Left lung (tissue), 10 donors: ENCODE results near the gene LHFPL4. TPM values are rescaled to one million over a fixed set of nuclear protein-coding genes. Genes with fewer than 3 reads are reported as not detected.
"Not testable (repeated sequence)": the region's sequence is repeated elsewhere in the genome, so short reads cannot be mapped to it uniquely, and the experiment has no call there.

Source experiments
- ATAC-seq: fragments of 200-7000 bp; cut with Tn5 transposase; one replicate; pipeline ENCODE4 v1.9.1; 2020; ENCODE audit warnings: moderate library complexity
- DNase-seq, 4 donors: peaks; one replicate each; pipeline ENCODE4 v3.0.0-alpha.2; 2013 to 2020
- H3K27ac ChIP-seq, 2 donors: fragments of 200-600 bp; sonication (generic) in 1 of 2; one replicate each; pipeline versions ENCODE4 v1.5.0 to v1.8.0; 2020 to 2021
- H3K27me3 ChIP-seq, 2 donors: fragments of 200-600 bp; sonication (generic) in 1 of 2; one replicate each; pipeline versions ENCODE4 v1.5.0 to v1.8.0; 2020 to 2021
- H3K36me3 ChIP-seq, 2 donors: fragments of 200-600 bp; sonication (generic) in 1 of 2; one replicate each; pipeline versions ENCODE4 v1.5.0 to v1.8.0; 2020 to 2021
- H3K4me1 ChIP-seq, 2 donors: fragments of 200-600 bp; one replicate each; pipeline ENCODE4 v1.8.0; 2021
- H3K4me3 ChIP-seq, 2 donors: fragments of 200-600 bp; sonication (generic) in 1 of 2; one replicate each; pipeline versions ENCODE4 v1.5.0 to v1.8.0; 2020 to 2021; ENCODE audit warnings: mild to moderate bottlenecking in 1 of 2
- H3K9me3 ChIP-seq, 2 donors: fragments of 200-600 bp; sonication (generic) in 1 of 2; one replicate each; pipeline versions ENCODE4 v1.5.0 to v1.8.0; 2020 to 2021
- intact Hi-C, 2 donors: fragments of 100-400 bp; cut with DNase I; formaldehyde crosslinking; loops; one replicate each; pipeline versions ENCODE4 v1.11.2 to v1.14.2; 2022
- polyA plus RNA-seq, 6 donors: library from polyadenylated mRNA; unstranded; fragments of 120-200 nt; gene quantifications; one replicate each; pipeline ENCODE4 v1.2.1, GENCODE V29; 2013; ENCODE audit not compliant: insufficient read length in 6 of 6
- total RNA-seq, 2 donors: library from RNA; stranded (reverse); fragmentation: NEBNext Ultra II Directional; extraction: Animal tissue kit (Norgen Biotek cat#: 25700); gene quantifications; one replicate each; pipeline ENCODE4 v1.2.1, GENCODE V29; 2021
- TF ChIP-seq, protein P1 (sequence below), 2 donors: fragments of 200-600 bp; sonication (generic) in 1 of 2; IDR thresholded peaks; one replicate each; pipeline versions ENCODE4 v1.5.0 to v1.8.0; 2021; ENCODE audit warnings: antibody characterized with exemption in 2 of 2
- donor health status: DM: no; HTN: yes; CAD: no.
- donor health status: DM: no; HTN: no; CAD: no.

Gene LHFPL4
- total and polyA plus RNA-seq, 8 donors: 0.06 to 0.13 (median 0.09) TPM; not detected in 2

DNA sequence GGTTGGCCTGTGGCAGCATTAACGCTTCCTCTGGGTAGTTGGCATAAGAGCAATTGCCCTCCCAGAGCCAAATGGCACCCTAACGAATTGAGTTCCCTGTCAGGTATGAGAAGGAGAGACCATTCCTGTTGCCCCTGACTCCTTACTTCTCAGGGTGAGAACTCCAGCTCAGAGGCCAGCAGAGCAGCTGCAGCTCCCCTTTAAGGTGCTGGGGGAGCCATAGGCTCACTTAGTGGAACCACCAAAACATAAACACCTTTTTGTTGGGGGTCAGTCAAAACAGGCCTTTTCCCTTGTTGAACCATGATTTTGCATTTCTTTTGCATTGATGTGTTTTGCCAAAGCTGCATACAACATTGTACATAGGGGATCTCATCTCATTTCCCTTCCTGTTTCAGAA is 28.1 kb upstream of the LHFPL4 start:
- intact Hi-C loops: no loop called here
- TF ChIP-seq, protein P1, sequence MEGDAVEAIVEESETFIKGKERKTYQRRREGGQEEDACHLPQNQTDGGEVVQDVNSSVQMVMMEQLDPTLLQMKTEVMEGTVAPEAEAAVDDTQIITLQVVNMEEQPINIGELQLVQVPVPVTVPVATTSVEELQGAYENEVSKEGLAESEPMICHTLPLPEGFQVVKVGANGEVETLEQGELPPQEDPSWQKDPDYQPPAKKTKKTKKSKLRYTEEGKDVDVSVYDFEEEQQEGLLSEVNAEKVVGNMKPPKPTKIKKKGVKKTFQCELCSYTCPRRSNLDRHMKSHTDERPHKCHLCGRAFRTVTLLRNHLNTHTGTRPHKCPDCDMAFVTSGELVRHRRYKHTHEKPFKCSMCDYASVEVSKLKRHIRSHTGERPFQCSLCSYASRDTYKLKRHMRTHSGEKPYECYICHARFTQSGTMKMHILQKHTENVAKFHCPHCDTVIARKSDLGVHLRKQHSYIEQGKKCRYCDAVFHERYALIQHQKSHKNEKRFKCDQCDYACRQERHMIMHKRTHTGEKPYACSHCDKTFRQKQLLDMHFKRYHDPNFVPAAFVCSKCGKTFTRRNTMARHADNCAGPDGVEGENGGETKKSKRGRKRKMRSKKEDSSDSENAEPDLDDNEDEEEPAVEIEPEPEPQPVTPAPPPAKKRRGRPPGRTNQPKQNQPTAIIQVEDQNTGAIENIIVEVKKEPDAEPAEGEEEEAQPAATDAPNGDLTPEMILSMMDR (IDR thresholded peaks at IDR 0.05): no peak
- no peak overlapping the region for H3K27ac ChIP-seq

DNA sequence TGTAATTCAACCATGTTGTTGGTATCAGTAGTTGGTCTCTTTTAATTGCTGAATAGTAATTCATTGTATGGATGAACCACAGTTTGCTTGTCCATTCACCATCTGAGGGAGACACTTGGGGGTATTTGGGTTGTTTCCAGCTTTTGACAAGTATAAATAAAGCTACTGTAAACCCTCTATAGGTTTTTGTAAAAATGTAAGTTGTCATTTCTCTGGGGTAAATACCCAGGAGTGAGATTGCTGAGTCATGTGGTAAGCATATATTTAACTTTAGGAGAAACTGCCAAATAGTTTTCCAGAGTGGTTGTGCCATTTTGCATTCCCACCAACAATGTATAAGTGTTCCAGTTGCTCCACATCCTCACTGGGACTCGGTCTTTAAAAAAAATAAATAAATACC is 15.4 kb upstream of the LHFPL4 start:
- intact Hi-C loops: no loop called here
- H3K9me3 ChIP-seq: peaks cover 0 to 15% of the 10 kb centered on the region in 2 donors
- no peak overlapping the region for H3K27ac ChIP-seq
- H3K36me3 ChIP-seq: no peaks in the 10 kb centered on the region
- H3K4me3 ChIP-seq: no peak overlapping the region
- peaks cover 0 to 10% of the 10 kb centered on the region in 2 donors for H3K27me3 ChIP-seq
- H3K4me1 ChIP-seq: no peaks in the 10 kb centered on the region
- no peak for DNase-seq
- TF ChIP-seq, protein P1 (IDR thresholded peaks at IDR 0.05): no peak
- ATAC-seq: no peak

More for the DNA sequence above, 28.1 kb upstream of the LHFPL4 start:
- no peaks in the 10 kb centered on the region for H3K4me1 ChIP-seq
- H3K27me3 ChIP-seq: peaks cover 0 to under 1% of the 10 kb centered on the region in 2 donors
- no peak for DNase-seq
- H3K4me3 ChIP-seq: no peak overlapping the region
- peaks cover 0 to 10% of the 10 kb centered on the region in 2 donors for H3K9me3 ChIP-seq
- H3K36me3 ChIP-seq: no peaks in the 10 kb centered on the region
- ATAC-seq: no peak

DNA sequence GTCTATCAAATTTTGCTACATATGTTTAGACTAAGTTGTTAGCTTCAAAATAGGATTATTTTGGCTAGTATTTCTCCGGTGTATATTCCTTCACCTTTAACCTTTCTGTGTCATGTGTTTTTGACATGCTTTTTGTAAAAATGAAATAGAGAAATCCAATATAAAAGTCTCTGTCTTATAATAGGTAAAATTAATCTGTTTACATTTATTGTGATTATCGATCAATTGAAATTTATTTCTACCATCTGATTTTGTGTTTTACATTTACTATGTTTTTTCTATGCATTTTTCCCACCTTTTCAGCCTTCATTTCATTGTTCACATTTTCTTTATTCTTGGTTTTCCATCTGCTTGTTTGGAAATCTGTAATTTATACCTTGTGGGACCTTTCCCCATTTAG is 11.7 kb upstream of the LHFPL4 start:
- H3K9me3 ChIP-seq: peaks cover 0 to 15% of the 10 kb centered on the region in 2 donors
- no peak overlapping the region for H3K27ac ChIP-seq
- H3K36me3 ChIP-seq: no peaks in the 10 kb centered on the region
- H3K4me3 ChIP-seq: no peak overlapping the region
- TF ChIP-seq, protein P1 (IDR thresholded peaks at IDR 0.05): no peak
- ATAC-seq: no peak
- H3K4me1 ChIP-seq: no peaks in the 10 kb centered on the region
- intact Hi-C loops: no loop called here
- DNase-seq: no peak
- H3K27me3 ChIP-seq: no peaks in the 10 kb centered on the region

DNA sequence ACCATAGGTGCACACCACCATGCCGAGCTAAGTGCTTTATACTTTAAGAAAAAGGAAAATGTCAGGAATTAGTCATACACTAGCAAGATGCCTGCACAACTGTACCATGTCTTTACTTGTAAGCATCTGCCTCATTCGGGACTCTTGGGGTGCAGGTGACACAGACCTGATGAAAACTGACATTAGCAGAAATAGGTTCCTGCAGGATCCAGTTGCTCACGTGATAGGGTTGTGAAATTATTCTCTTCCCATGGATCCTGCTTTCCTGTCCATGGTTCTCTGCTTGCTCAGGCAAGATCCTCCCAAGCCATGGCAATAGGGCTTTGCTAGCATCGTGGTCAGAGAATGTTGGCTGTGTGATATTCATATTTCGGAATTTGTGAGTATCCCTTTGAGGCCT is 10.2 kb upstream of the LHFPL4 start:
- H3K4me1 ChIP-seq: no peaks in the 10 kb centered on the region
- no peak for DNase-seq
- TF ChIP-seq, protein P1 (IDR thresholded peaks at IDR 0.05): no peak
- H3K27ac ChIP-seq: no peak overlapping the region
- no peaks in the 10 kb centered on the region for H3K36me3 ChIP-seq
- no peak overlapping the region for H3K4me3 ChIP-seq
- ATAC-seq: no peak
- H3K9me3 ChIP-seq: peaks cover 0 to 15% of the 10 kb centered on the region in 2 donors
- H3K27me3 ChIP-seq: no peaks in the 10 kb centered on the region
- intact Hi-C loops: no loop called here

DNA sequence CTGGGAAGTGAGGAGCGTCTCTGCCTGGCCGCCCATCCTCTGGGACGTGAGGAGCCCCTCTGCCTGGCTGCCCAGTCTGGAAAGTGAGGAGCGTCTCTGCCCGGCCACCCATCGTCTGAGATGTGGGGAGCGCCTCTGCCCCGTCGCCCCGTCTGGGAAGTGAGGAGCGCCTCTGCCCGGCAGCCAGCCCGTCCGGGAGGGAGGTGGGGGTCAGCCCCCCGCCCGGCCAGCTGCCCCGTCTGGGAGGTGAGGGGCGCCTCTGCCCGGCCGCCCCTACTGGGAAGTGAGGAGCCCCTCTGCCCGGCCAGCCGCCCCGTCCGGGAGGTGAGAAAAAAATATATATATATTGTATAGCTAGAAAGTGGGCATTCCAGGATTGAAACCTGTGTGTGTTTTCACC is 6.4 kb upstream of the LHFPL4 start:
- H3K27ac ChIP-seq, H3K4me3 ChIP-seq, DNase-seq, intact Hi-C loops, H3K9me3 ChIP-seq, ATAC-seq, H3K36me3 ChIP-seq, H3K4me1 ChIP-seq: not testable (repeated sequence)
- H3K27me3 ChIP-seq: peaks cover 0 to 12% of the 10 kb centered on the region in 2 donors

DNA sequence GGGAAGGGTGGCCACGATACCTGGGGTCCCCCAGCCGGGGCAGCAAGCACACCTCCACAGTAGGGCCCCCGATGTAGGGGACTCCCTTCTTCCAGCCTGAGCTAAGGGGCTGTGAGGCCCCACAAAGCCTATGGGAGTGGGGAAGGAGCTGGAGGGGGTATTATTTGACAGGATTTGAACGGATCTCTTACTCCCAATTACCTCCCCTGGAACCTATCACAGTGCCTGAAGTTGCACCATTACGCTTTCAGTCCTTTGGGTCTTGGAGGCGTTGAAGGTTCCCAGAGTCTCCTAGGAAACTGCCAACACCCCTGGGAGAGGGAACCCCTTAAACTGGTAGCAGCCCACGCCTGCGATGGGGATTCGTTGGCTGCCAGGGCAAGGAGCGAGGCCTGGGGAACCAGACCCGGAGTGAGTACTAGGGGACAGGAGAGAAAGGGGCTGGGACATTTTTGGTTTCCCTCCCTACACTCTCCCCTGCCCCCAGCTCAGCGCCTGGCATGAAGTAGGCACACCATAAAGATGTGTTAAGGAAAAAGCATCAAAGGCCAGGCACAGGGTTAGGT is 409 bp upstream of the LHFPL4 start:
- no peak for ATAC-seq
- DNase-seq: no peak
- Histone ChIP-seq H3K27me3 (peaks cover 16 to 71% of the 10 kb centered on the region in 2 donors), H3K27ac (no peak overlapping the region), H3K36me3 (no peaks in the 10 kb centered on the region), H3K4me1 (no peaks in the 10 kb centered on the region), H3K4me3 (no peak overlapping the region), H3K9me3 (no peaks in the 10 kb centered on the region)
- intact Hi-C loops: no loop called here
- TF ChIP-seq, protein P1 (IDR thresholded peaks at IDR 0.05): no peak
